ENCODE data around the gene QSOX2.

GRCh38 chr9:136253246-136254130, 7.9 kb upstream of the QSOX2 start:
- no peak for TF ChIP-seq CTCF (IDR thresholded peaks at IDR 0.05)
- TF ChIP-seq POLR2AphosphoS5 (IDR thresholded peaks at IDR 0.05; ENCODE audit: low read depth, low read length) = no peak
- TF ChIP-seq REST (IDR thresholded peaks at IDR 0.05; ENCODE audit: insufficient read depth in 1 of 2, low read depth in 2 of 2, low read length in 1 of 2) = no peak
- TF ChIP-seq SIN3A (IDR thresholded peaks at IDR 0.05; ENCODE audit: borderline replicate concordance, insufficient read depth, low read depth, low read length) = no peak
- no peak for TF ChIP-seq TCF7L2 (IDR thresholded peaks at IDR 0.05; ENCODE audit: low read depth, low read length)

Data from Panc1 (cell line).